ENCODE measurements around the gene ZNF679.

DNA sequence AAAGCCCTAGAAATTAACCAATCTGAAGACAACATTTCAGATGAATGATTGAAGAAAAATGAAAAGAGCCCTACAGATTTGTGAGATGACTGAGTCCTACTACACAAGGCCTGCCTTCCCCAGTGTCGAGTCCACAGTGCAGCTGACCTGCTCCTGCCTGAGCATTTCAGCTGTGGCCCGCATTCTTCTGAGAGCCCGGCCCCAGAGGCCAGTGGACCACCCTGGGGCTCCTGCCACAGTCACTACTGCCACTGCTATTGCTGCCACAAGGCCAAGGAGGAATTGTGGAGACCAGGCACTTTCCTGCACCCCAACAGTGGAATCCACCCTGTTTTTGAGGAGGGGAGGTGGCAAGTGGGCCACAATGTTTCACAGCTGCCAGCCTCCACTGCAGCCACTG lies 40.9 kb upstream of the ZNF679 start:
- TF ChIP-seq, protein P1, sequence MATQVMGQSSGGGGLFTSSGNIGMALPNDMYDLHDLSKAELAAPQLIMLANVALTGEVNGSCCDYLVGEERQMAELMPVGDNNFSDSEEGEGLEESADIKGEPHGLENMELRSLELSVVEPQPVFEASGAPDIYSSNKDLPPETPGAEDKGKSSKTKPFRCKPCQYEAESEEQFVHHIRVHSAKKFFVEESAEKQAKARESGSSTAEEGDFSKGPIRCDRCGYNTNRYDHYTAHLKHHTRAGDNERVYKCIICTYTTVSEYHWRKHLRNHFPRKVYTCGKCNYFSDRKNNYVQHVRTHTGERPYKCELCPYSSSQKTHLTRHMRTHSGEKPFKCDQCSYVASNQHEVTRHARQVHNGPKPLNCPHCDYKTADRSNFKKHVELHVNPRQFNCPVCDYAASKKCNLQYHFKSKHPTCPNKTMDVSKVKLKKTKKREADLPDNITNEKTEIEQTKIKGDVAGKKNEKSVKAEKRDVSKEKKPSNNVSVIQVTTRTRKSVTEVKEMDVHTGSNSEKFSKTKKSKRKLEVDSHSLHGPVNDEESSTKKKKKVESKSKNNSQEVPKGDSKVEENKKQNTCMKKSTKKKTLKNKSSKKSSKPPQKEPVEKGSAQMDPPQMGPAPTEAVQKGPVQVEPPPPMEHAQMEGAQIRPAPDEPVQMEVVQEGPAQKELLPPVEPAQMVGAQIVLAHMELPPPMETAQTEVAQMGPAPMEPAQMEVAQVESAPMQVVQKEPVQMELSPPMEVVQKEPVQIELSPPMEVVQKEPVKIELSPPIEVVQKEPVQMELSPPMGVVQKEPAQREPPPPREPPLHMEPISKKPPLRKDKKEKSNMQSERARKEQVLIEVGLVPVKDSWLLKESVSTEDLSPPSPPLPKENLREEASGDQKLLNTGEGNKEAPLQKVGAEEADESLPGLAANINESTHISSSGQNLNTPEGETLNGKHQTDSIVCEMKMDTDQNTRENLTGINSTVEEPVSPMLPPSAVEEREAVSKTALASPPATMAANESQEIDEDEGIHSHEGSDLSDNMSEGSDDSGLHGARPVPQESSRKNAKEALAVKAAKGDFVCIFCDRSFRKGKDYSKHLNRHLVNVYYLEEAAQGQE (IDR thresholded peaks at IDR 0.05; ENCODE audit: insufficient replicate concordance, low read depth) = no peak
- TF ChIP-seq, protein P2, sequence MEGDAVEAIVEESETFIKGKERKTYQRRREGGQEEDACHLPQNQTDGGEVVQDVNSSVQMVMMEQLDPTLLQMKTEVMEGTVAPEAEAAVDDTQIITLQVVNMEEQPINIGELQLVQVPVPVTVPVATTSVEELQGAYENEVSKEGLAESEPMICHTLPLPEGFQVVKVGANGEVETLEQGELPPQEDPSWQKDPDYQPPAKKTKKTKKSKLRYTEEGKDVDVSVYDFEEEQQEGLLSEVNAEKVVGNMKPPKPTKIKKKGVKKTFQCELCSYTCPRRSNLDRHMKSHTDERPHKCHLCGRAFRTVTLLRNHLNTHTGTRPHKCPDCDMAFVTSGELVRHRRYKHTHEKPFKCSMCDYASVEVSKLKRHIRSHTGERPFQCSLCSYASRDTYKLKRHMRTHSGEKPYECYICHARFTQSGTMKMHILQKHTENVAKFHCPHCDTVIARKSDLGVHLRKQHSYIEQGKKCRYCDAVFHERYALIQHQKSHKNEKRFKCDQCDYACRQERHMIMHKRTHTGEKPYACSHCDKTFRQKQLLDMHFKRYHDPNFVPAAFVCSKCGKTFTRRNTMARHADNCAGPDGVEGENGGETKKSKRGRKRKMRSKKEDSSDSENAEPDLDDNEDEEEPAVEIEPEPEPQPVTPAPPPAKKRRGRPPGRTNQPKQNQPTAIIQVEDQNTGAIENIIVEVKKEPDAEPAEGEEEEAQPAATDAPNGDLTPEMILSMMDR (IDR thresholded peaks at IDR 0.05; ENCODE audit: insufficient read depth, low read length) = no peak
- TF ChIP-seq SPI1 (IDR thresholded peaks at IDR 0.05; ENCODE audit: borderline replicate concordance, low read depth) (no peak), GABPA (IDR thresholded peaks at IDR 0.05; ENCODE audit: low read depth) (no peak)
